ENCODE data around the gene RELN.
"Not testable (repeated sequence)": the region's sequence is repeated elsewhere in the genome, so short reads cannot be mapped to it uniquely, and the experiment has no call there.

The RELN gene

GRCh38 chr7:103833401-103833800 is 156.1 kb downstream of the RELN start:
- no peak for DNase-seq (ENCODE audit: low read depth)

GRCh38 chr7:103832438-103832837 is 157.0 kb downstream of the RELN start:
- no peak for DNase-seq (ENCODE audit: low read depth)

DNA sequence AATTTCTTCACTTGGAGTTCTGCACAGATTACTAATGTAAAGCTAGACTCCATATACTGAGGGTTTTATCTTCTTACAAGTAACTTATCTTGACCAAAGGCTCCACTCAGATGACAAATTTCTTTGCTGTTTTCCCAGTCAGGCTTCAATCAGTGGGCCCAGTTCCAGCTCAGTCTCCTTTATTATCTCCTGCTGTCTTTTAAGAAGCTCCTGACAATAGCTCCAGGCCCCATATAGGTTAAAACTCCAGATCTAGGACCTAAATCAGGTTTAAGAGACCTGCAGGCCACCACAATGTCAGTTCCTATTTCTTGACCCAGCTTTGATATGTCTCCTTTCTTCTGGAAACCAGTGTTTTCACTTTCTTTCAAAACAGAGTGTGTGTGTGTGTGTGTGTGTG is 165.2 kb downstream of the RELN start:
- DNase-seq (ENCODE audit: low read depth), result no peak

- DNase-seq (ENCODE audit: low read depth), result no peak
These were observed 166.4 kb downstream of the RELN start for GRCh38 chr7:103823084-103823483.

- DNase-seq (ENCODE audit: low read depth), result no peak
These were observed 168.4 kb downstream of the RELN start for GRCh38 chr7:103821092-103821491.

- DNase-seq (ENCODE audit: low read depth), result not testable (repeated sequence)
These were observed 173.5 kb downstream of the RELN start for GRCh38 chr7:103815972-103816371.

DNA sequence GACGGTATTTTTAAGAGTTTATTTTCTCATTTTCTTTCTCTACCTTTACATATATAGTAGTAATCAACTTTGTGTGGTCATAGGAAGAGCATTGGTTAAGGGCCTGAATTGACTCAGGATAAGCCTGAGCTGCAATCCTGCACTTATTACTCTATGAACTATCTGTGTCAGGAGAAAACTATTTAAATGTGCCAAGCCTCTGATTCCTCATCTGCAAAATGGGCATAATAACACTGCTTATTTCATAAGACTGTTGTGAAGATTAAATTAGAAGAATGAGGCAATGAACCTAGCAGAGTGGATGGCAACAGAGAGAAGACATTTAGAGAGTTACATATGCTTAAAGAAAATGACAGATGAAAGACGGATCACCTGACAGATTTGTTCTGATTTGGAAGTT is 175.5 kb downstream of the RELN start:
- DNase-seq (ENCODE audit: low read depth), result no peak

GRCh38 chr7:103811997-103812396 is 177.5 kb downstream of the RELN start:
- DNase-seq (ENCODE audit: low read depth), result no peak

DNA sequence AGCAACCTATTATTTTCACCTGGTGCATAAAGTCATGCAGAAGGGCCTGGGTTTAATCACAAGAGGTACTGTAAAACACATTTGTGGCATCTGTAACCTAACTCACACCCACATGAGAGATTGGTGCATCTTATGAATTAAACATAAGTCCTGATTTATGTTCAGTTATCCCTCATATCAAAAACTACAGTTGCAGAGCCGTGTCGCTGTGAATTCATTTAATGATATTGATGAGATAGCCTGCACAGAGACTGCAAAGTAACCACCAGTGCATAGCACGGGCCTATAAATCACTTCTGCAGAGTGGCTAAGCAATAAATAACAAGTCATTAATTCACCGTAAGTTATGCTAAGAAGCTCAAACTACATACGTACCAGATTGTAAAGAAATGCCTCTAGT is 178.2 kb downstream of the RELN start:
- no peak for DNase-seq (ENCODE audit: low read depth)

DNA sequence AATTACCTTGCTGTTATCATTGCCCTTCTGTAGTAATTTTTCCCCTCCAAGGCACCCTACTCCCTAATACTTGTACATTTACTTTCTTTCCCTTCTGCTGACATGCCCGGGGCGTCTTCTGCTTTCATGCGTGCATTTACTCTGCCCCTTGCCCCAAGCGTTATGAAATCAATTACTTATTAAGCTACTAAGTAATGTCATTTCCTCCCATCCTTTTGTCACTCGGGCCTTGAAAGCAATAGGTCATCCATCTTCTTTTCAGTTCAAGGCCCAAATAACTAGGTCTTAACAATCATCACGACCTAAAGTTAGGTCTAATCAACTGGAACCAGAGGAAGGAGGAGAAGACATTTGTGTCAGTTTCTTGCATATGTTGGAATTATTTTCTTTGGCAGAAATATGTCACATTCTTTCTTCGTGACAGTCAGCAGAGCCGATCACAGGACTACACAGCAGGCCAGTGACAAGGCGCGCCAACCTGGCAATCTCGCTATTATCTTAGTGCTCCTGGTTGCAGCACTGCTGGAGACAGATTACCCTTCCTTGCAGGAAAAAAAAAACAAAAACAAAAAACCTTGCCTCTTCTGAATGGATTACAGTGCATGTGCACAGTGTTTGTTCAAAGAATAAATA is 179.2 kb downstream of the RELN start:
- DNase-seq (ENCODE audit: low read depth), result no peak

DNA sequence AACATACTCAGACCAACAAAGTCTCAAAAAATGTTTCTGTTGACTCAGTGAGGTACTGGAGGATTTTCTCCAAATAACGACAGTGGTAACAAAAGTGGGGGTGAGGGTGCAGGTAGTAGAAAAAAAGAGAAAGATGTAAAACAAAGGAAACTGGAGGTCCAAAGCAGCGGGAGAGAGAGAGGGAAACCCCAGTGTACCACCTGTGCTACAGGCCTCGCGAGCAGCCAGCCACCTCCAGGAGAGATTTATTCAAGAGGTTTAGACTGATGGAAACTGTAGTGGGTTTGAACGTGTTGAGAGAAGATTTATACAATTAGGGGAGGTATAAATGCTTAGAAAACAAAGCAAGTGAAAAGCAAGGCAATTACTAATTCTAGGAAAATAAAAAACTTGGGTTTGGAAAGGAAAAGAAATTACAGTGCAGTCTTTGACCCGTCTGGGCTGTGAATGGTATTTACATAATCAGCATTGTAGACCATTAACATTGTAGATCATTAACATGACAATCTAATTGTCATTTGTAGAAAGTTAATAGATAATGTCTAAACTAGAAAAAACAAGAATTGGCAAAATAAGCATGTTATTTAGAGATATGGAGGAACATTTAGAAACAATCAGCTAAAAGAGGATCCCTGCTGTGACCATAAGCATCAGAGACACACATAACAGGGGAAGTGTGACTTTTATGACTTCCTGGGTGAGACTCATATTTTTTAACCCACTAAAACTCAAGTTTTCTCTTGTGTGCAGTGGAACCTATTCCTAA is 180.0 kb downstream of the RELN start:
- DNase-seq (ENCODE audit: low read depth), result no peak

DNA sequence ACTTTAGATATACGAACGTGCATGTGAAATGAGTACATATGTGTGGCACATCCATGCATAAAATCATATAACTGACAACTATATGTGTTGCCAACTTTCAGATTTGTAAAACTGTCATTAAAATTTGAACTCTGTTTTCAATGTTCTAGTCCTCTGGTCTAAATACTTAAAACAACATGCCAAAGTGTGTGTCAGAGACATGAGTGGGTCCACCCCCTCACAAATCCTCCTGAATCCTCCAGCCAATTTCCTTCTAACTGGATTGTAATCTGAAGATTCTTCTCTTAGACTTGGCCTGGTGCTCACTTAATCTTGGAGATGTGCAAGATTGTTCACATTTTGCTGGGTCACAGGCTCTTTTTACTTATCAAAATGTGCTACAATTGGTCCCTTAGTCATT is 184.1 kb downstream of the RELN start:
- DNase-seq (ENCODE audit: low read depth), result no peak

DNA sequence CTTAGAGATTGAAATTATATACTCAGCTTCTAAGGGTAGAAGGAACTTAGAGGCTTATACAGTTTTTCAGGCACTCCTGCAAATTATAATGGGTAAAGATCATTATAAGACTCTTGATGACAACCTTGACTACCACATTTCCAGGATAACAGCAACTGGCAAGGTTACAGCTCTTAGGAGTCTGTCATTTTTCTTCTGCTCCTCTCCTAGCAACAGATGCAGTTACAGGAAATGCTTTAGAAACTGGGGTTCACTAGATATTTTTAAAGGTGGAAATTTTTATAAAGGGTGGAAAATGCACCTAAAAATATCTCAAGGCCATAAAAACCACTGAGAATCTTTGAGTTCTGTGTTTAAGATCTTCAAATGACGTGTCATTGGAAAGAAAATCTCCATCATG is 185.8 kb downstream of the RELN start:
- no peak for DNase-seq (ENCODE audit: low read depth)

DNA sequence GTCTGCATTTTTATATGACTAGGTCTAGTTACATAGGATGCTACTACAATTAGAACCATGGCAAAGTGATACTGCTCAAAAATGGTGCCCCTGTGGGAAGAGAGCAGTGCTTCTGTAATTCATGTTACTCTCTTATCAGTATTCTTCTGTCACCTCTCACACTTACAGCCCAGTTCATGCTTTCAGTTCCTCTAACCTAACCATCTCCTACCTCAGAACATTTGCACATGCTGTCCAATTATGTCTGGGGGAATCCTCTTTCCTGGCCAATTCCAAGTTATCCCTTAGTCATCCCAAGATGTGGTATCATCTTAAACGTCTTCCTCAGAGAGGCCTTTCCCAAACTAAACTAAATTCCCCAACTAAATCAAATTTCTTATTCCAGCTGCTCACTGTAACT is 190.2 kb downstream of the RELN start:
- no peak for DNase-seq (ENCODE audit: low read depth)

- no peak for DNase-seq (ENCODE audit: low read depth)
These were observed 191.7 kb downstream of the RELN start for GRCh38 chr7:103797647-103798307.

- no peak for DNase-seq (ENCODE audit: low read depth)
These were observed 193.0 kb downstream of the RELN start for GRCh38 chr7:103796327-103796962.

GRCh38 chr7:103795787-103796186 is 193.7 kb downstream of the RELN start:
- DNase-seq (ENCODE audit: low read depth), result no peak

- no peak for DNase-seq (ENCODE audit: low read depth)
These were observed 194.4 kb downstream of the RELN start for GRCh38 chr7:103795107-103795506.

- DNase-seq (ENCODE audit: low read depth), result no peak
These were observed 195.0 kb downstream of the RELN start for GRCh38 chr7:103794424-103794823.

GRCh38 chr7:103793614-103794013 is 195.8 kb downstream of the RELN start:
- DNase-seq (ENCODE audit: low read depth), result no peak

- no peak for DNase-seq (ENCODE audit: low read depth)
These were observed 197.6 kb downstream of the RELN start for GRCh38 chr7:103791894-103792293.

GRCh38 chr7:103787041-103787440 is 202.4 kb downstream of the RELN start:
- not testable (repeated sequence) for DNase-seq (ENCODE audit: low read depth)

All from fibroblast of the conjunctiva (primary cell).